HG02759 (cell line): Measurements from ENCODE around the gene RGS9BP.
"Not testable (repeated sequence)": the region's sequence is repeated elsewhere in the genome, so short reads cannot be mapped to it uniquely, and the experiment has no call there.

Source experiments
- ATAC-seq: cut with Tn5 transposase; IDR thresholded peaks from one replicate; pipeline ENCODE4 v1.9.1; 2021; ENCODE audit warnings: mild to moderate bottlenecking, moderate library complexity; ENCODE audit not compliant: unreplicated experiment

Gene RGS9BP

DNA sequence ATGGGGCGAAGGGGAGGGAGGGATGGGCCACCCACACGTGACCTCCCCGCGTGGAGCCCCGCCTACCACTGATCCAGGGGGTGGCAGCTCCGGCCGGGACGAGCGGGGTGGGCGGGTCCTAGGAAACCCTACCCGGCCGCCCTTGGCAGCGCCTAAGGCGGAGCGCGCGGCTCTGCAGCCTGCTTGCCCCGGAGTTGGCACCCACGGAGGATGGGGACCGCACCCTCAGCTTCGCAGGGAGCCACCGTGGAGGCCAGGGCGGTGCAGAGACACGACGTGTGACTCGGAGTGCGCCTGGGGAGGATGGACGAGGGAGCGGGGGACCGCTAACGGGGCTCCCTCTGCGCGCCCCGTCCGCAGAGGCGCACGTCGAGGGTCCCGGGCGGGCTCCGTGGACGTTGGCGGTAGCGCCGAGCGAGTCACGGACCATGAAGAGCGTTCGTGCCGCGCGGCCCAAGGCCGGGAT, at the start of gene RGS9BP:
TSS of gene RGS9BP (plus strand) at position 129 of the 466 bp plus-strand sequence. CDS start 416 bp downstream, outside the sequence.
- ATAC-seq = peak; percentile 30

DNA sequence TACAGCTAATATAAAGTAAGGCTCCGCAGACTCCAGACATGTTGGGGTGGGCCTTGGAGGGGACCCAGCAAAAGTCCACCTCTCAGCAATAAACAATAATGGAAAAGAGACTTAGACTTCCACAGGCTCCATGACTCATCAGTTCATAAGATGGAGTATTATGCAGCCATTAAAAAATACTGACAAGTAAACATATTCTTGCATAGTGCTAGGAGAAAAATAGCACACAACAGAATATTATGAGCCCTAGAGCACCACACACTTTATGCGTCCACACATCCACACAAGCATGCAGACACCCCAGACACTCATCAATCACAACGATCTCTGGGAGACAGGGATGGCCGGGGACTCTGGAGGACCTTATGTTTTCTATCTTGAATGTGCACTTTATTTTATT, 48.7 kb upstream of the RGS9BP start:
- no peak for ATAC-seq

GRCh38 chr19:32627714-32628270, 47.9 kb upstream of the RGS9BP start:
- ATAC-seq = no peak

- no peak for ATAC-seq
Observed at GRCh38 chr19:32630338-32630737, 45.3 kb upstream of the RGS9BP start.

DNA sequence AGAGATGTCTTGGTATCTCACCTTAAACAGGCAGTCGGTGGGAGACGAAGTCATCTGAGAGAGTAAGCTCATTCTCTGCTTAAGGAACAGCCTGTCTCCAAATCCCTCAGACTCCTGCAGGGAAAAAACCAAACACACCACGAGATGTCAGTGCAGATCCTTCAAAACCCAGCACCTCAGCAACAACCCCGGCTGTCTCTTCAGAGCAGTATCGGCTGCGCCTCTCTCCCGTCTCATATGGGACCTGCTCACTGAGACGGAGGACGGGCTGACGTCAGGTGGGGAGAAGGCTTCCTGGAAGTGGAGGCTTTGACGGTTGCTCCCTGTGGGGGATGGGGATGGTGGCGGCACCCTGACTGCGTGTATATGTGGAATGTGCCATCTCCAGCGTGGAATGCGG, 44.3 kb upstream of the RGS9BP start:
- no peak for ATAC-seq

DNA sequence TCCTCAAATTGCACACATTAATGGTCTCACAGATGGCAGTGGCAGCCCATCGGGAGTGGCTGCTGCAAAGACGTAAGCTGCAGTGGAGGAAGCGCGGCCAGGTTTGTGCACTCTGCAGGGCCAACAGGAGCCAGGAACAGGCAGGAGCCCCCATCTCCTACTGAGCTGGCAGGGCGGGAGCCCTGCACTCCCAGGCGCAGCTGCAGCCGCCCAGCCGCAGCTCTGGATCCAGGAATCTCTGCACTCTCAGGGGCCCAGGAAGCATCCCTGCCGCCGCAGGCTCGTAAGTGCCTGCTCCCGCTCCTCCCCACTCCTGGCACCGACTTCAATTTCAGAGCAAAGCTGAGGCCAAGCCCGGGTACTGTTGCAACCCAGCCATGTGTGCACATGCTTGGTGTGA, 38.2 kb upstream of the RGS9BP start:
- no peak for ATAC-seq

- no peak for ATAC-seq
Observed at GRCh38 chr19:32638625-32639024, 37.0 kb upstream of the RGS9BP start.

GRCh38 chr19:32642771-32643170, 32.9 kb upstream of the RGS9BP start:
- no peak for ATAC-seq

GRCh38 chr19:32646556-32646955, 29.1 kb upstream of the RGS9BP start:
- no peak for ATAC-seq

DNA sequence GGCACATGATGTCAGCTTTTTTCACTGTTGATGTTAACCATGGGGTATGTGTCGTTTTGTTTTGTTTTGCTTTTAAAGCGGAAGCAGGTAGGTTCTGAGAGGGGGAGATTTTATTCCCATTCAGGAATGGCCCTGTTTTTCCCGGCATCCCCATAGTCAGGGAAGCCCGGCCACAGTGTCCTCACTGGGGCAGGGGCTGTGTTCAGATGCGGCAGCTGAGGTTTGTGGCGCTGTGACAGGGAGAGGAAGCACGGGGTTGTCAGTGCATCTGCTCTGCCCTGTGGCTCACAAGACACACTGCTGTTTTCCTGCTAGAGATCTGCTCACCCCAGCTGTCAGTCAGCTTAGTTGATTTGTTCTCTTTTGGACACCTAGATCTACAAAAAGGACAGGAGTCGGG, 28.3 kb upstream of the RGS9BP start:
- no peak for ATAC-seq

DNA sequence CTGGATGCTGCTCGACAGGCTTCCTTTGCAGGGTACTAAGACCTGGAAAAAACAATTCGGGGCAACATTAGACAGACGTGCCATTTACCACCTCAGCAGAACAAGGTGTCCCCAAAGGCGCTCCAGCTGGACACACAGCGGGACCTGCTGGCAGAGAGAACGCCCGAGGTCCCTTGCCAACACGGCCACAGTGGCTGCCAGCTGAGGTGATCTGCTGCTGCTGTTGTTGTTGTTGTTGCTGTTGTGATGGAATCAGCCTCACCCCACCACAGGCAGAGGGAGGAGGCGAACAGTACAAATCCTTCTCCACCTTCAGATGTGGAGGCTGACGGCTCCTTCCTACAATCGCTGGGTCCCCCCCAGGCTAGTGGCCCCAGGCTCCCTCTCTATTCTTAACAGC, 25.9 kb upstream of the RGS9BP start:
- no peak for ATAC-seq

DNA sequence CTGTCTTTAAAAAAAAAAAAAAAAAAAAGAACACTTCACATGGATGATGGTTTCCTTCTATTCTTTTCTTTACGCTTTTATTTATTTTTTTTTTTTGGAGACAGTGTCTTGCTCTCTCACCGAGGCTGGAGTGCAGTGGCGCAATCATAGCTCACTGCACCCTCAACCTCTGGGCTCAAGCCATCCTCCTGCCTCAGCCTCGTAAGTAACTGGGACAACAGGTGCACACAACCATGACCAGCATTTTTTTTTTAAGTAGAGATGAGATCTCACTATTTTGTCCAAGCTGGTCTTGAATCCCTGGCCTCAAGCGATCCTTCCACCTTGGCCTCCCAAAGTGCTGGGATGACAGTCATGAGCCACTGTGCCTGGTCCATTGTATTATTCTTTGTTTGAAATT, 25.0 kb upstream of the RGS9BP start:
- ATAC-seq = no peak

GRCh38 chr19:32651729-32652140, 23.9 kb upstream of the RGS9BP start:
- ATAC-seq = no peak

- ATAC-seq = not testable (repeated sequence)
Observed at GRCh38 chr19:32652331-32652730, 23.3 kb upstream of the RGS9BP start.

DNA sequence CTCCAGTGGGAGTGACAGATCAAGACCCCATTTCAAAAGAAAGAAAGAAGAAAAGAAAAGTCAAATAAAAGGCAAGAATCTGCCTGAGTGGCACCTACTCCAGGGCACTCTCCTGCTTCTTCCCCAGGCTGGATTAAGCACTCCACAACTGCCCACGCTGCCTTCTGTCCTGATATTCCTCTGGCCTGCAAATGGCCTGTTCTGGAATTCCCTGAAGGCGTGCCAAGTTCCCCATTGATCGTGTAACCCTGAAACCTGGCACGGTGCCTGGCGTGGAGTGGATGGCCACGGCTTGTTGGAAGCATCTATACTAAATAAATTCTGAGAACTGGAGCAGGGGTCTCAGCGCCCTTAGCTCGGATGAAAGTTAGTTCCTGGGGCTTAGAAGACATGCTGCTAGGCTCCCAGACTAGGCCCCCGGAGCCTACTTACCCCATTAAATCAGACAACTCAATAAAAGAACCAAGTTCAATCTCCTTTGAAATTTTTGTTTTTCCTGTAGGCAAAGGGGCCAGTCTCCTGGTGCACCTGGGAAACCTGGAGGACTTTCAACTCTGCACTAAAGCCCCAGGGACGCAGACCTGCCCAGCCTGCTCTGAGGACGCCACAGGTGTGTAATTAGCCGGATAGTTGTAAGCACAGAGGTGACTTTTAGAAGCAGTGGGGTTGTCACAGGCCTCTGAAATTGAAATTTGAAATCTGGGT, 22.6 kb upstream of the RGS9BP start:
- no peak for ATAC-seq

DNA sequence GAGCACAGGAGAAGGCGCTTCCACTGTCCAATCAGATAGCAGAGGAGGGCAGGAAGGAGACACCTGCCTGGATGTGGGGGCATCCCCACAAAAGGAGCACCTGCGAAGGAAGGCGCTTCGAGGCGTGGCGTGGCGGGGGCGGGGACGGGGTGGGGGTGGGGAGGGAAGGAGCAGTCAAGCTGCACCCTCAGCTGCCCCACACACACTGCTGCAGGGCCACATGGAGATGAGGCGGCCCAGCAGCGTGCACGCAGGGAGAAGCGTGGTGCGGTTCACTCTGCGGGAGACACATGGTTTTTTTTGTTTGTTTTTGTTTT, 22.1 kb upstream of the RGS9BP start:
- no peak for ATAC-seq

DNA sequence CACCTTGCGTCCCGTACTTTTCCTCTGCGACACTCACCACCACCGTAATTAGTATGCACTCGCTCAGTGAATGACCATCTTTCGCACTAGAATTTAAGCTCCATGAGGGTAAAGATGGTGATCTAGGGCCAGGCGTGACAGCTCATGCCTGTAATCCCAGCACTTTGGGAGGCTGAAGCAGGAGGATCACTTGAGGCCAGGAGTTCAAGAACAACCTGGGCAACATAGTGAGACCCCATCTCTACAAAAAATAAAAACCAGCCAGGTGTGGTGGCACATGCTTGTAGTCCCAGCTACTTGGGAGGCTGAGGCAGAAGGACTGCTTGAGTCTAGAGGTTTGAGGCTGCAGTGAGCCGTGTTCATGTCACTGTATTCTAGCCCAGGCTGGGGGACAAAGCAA, 19.3 kb upstream of the RGS9BP start:
- not testable (repeated sequence) for ATAC-seq

- no peak for ATAC-seq
Observed at GRCh38 chr19:32658075-32658474, 17.6 kb upstream of the RGS9BP start.

- no peak for ATAC-seq
Observed at GRCh38 chr19:32658527-32658926, 17.1 kb upstream of the RGS9BP start.

GRCh38 chr19:32661318-32661717, 14.3 kb upstream of the RGS9BP start:
- ATAC-seq = no peak

DNA sequence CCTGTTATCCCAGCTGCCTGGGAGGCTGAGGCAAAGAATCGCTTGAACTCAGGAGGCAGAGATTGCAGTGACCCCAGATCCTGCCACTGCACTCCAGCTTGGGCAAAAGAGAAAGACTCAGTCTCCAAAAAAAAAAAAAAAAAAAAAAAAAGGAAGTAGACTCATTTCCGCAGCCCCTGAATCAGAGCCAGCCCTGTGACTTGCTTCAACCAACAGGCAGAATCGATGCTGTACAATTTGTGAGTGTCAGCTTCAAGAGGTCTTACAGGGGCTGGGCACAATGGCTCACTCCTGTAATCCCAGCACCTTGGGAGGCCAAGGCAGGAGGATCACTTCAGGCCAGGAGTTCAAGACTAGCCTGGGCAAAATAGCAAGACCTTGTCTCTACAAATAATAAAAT, 13.5 kb upstream of the RGS9BP start:
- no peak for ATAC-seq

DNA sequence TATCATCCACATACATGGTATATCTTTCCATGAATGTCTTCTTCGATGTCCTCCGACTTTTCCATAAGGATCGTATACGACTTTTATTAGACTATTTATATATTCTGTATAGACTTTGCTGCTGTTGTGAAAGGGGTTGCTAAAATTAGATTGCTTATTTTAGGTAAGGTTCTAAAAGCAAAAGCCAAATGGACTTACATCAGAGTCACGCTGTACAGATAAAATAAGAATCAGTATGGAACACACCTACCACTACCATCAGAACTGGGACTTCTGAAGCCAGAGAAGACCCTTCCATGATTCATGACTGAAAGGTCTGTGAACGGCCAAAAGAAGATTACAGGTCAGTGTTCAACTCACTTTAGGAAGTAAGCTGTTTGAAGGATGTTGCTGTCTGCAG, 9.6 kb upstream of the RGS9BP start:
- ATAC-seq = no peak

DNA sequence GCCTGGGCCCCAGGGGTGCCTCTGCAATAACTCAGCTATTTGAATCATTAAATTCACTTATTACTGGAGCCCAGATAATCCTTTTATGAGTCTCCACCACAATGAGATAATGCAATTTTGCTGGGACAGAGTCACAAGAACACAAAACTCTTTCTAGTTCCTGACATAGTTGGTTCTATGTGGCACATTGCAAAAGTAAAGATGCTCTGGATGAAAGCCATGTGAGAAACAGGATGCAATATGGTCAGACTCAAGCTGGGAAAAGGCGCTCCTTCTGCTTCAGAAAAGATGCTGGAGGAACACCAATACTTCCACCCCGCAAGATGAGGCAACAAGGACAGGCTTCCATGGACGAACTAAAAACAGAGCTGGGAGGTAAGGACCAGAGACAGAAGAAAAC, 6.3 kb upstream of the RGS9BP start:
- ATAC-seq = no peak
